Measurements from ENCODE around the gene CDHR5.

CDHR5 gene

DNA sequence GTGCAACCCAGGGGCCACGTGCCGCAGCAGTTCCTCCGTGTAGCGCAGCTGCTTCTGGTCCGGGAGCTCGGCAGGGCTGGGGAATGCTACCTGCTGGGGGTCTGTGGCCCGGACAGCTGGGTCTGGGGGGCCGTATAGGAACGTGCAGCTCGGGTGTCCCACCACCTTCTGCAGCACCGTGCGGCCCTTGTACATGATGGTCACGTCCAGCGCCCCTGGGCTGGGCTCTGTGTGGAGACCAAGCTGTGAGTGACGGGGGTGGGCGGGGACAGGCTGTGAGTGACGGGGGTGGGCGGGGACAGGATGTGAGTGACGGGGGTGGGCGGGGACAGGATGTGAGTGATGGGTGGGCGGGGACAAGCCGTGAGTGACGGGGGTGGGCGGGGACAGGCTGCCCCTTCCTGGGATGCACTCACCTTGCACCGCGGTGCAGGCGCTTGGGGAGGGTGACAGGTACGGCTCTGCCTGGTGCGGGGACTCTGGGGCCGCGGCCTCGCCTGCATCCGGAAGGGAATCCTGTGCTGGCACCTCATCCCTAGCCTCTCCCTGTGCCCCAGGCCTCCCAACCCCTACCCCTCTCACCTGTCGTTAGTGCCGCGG is 11.3 kb downstream of the CDHR5 start:
- H3K4me3 ChIP-seq (ENCODE audit: low read depth, low read length), result no peak overlapping the region

DNA sequence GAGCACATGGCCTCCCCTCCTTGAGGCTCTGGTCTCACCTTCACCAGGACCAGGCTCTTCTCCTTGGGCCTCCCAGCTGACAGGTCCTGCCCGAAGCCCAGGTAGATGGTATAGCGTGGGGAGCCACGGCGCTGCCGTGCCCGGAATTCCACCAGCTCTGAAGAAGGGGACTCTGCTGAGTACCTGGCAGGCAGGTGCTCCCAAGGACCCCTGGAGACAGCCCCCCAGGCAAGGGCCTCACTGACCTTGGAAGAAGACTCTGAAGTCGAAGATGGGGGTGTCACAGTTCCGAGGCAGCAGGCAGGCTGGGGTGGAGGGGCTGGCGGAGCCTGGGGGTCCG is 11.8 kb downstream of the CDHR5 start:
- DNase-seq (ENCODE audit: low read depth), result no peak
- no peak overlapping the region for H3K4me3 ChIP-seq (ENCODE audit: low read depth, low read length)

More for the DNA sequence above, 11.3 kb downstream of the CDHR5 start:
- no peak for DNase-seq (ENCODE audit: low read depth)

DNA sequence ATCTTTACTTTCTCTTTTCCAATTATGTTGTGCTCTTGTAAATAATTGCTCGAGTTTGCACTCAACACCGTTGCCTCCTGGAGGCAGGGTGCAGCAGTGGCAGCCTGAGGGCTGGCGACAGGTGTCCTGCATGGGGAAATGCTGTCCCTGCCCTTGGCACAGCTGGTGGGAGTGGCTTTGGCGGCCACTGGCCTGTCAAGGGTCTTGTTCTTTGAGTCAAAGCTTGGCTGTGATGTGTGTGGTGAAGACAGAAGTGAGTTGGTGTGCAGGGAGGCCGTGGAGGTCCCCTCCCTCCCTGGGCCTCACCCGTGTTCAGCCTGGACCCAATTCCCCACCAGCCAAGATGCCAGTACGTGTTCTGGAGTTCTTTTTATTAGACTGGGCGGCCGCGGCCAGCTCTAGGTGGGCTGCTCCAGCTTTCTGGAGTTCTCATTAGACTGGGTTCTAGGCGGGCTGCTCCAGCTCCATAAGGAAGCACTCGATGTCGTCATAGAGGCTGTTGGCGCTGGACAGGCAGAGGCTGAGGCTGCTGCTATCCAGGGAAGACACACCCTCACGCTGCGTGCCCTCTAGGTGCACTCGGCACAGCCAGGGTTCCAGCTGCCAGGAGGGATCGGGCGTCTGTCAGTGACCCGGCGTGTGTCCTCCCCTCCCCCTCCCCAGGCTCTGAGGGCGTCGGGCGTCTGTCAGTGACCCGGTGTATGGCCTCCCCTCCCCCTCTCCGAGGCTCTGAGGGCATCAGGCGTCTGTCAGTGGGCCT is 12.4 kb downstream of the CDHR5 start:
- H3K4me3 ChIP-seq (ENCODE audit: low read depth, low read length), result no peak overlapping the region
- DNase-seq (ENCODE audit: low read depth), result no peak

DNA sequence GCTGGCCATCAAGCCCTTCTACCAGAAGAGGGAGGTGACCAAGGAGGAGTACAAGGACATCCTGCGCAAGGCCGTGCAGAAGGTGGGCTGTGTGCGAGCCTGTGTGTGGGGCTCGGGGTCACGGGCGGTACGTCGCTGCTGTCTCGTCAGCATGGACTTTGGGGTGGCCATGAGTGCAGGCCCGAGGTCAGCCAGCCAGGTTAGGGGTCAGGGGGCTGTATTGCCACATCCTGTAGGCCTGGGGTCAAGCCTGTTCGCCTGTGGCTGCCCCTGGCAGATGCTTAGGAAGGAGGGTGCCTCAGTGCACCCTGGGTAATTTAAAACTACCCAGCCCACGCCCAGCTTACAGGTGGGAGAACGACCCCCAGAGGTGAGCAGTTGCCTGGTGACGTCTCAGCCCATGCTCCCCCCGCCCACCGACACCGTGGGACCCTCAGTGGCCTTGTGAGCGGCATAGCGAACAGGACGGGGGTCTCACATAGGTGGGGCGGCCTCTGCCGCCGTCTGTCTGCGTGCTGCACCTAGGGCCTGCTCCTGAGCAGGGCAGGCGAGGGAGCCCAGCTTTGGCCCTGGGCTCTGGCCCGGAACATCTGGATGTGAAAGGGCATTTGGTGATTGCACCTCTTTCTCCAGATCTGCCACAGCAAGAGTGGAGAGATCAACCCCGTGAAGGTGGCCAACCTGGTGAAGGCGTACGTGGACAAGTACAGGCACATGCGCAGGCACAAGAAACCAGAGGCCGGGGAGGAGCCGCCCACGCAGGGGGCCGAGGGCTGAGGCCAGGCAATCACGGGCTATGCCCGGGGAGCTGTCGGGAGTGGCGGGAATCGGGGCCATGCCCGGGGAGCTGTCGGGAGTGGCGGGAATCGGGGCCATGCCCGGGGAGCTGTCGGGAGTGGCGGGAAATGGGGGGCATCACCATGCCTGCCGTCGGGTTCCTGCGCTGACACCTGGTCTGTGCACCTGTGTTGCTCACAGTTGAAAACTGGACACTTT is 13.5 kb downstream of the CDHR5 start:
- no peak for DNase-seq (ENCODE audit: low read depth)
- no peak overlapping the region for H3K4me3 ChIP-seq (ENCODE audit: low read depth, low read length)

DNA sequence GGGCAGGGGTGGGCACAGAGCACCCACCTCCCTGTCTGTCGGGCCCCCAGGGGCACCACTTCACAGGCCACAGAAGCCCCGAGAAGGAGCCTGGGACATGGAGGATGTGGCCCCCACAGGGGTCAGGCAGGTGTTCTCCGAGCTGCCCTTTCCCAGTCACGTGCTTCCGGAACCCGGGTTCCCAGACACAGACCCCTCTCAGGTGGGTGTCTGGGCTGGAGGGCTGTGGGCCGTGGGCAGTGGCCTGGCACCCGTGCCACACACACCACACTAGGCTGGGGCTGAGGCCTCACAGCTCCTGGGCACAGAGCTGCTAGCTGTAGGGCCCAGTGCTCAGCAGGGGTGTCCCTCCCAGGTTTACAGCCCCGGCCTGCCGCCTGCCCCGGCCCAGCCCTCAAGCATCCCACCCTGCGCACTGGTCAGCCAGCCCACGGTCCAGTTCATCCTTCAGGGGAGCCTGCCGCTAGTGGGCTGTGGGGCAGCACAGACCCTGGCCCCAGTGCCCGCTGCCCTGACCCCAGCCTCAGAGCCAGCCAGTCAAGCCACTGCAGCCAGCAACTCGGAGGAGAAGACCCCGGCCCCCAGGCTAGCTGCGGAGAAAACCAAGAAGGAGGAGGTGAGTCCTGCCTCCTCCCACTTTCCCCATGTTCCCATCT is 14.5 kb downstream of the CDHR5 start:
- H3K4me3 ChIP-seq (ENCODE audit: low read depth, low read length), result no peak overlapping the region
- no peak for DNase-seq (ENCODE audit: low read depth)

DNA sequence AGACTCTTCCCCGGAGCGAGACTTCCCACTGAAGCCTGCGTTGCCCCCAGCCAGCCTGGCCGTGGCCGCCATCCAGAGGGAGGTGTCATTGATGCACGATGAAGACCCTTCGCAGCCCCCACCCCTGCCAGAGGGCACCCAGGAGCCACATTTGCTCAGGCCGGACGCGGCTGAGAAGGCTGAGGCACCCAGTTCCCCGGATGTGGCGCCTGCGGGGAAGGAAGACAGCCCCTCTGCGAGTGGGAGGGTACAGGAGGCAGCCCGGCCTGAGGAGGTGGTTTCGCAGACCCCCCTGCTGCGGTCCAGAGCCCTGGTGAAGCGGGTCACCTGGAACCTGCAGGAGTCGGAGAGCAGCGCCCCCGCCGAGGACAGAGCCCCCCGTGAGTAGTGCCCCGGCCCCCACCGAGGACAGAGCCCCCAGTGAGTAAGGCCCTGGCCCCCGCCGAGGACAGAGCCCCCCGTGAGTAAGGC is 15.4 kb downstream of the CDHR5 start:
- H3K4me3 ChIP-seq (ENCODE audit: low read depth, low read length), result no peak overlapping the region
- DNase-seq (ENCODE audit: low read depth), result no peak

DNA sequence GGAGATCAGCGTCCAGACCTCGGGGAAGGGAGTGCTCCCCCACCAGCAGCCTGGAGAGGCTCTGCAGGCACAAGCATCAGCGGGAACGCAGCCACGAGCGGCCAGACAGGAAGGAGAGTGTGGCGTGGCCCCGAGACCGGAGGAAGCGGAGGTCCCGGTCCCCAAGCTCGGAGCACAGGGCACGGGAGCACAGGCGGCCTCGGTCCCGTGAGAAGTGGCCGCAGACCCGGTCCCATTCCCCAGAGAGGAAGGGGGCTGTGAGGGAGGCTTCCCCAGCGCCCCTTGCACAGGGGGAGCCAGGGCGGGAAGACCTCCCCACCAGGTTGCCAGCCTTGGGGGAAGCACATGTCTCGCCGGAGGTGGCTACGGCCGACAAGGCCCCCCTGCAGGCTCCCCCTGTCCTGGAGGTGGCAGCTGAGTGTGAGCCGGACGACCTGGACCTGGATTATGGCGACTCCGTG is 15.9 kb downstream of the CDHR5 start:
- H3K4me3 ChIP-seq (ENCODE audit: low read depth, low read length), result no peak overlapping the region
- DNase-seq (ENCODE audit: low read depth), result no peak

DNA sequence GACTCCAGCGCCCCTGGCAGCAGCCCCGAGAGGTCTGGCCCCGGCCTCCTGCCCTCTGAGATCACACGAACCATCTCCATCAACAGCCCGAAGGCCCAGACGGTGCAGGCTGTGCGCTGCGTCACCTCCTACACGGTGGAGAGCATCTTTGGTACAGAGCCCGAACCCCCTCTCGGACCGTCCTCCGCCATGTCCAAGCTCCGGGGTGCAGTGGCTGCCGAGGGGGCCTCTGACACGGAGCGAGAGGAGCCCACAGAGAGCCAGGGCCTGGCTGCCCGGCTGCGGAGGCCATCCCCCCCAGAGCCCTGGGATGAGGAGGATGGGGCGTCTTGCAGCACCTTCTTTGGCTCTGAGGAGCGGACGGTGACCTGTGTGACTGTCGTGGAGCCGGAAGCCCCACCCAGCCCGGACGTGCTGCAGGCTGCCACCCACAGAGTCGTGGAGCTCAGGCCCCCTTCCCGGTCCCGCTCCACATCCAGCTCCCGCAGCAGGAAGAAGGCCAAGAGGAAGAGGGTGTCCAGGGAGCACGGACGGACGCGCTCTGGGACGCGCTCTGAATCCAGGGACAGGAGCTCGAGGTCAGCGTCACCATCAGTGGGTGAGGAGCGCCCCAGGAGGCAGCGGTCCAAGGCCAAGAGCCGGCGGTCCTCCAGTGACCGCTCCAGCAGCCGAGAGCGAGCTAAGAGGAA is 16.6 kb downstream of the CDHR5 start:
- no peak for DNase-seq (ENCODE audit: low read depth)
- no peak overlapping the region for H3K4me3 ChIP-seq (ENCODE audit: low read depth, low read length)

DNA sequence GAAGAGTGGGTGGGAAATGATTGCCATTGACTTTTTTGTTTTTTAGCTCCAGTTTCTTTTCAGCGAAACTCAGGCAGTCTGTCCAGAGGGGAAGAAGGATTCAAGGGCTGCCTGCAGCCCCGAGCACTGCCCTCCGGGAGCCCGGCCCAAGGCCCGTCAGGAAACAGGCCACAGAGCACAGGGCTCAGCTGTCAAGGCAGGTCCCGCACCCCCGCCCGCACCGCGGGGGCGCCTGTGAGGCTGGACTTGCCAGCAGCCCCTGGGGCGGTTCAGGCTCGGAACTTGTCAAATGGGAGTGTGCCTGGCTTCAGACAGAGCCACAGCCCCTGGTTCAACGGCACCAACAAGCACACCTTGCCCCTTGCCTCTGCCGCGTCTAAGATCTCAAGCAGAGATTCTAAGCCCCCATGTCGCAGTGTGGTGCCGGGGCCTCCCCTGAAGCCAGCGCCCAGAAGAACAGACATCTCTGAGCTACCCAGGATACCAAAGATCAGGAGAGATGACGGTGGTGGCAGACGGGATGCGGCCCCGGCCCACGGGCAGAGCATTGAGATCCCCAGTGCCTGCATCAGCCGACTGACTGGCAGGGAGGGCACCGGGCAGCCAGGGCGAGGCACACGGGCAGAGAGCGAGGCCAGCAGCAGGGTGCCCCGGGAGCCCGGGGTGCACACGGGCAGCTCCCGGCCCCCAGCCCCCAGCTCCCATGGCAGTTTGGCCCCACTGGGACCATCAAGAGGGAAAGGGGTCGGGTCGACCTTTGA is 17.6 kb downstream of the CDHR5 start:
- no peak for DNase-seq (ENCODE audit: low read depth)
- no peak overlapping the region for H3K4me3 ChIP-seq (ENCODE audit: low read depth, low read length)

DNA sequence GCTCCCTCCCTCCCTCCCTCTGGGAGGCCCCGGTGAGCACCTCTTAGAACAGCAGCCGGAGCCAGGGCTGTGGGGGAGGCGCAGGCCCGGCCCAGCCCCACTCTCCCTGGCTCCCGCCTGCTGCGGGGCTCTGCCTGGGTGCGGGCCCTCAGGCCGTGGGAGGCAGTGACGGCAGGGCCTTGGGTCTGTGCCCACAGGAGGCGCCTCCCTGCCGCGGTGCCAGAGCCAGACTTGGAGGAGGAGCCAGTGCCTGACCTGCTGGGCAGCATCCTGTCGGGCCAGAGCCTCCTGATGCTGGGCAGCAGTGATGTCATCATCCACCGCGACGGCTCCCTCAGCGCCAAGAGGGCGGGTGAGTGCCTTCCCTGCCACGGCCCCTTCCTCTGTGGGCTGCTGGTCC is 18.5 kb downstream of the CDHR5 start:
- no peak for DNase-seq (ENCODE audit: low read depth)
- H3K4me3 ChIP-seq (ENCODE audit: low read depth, low read length), result no peak overlapping the region

DNA sequence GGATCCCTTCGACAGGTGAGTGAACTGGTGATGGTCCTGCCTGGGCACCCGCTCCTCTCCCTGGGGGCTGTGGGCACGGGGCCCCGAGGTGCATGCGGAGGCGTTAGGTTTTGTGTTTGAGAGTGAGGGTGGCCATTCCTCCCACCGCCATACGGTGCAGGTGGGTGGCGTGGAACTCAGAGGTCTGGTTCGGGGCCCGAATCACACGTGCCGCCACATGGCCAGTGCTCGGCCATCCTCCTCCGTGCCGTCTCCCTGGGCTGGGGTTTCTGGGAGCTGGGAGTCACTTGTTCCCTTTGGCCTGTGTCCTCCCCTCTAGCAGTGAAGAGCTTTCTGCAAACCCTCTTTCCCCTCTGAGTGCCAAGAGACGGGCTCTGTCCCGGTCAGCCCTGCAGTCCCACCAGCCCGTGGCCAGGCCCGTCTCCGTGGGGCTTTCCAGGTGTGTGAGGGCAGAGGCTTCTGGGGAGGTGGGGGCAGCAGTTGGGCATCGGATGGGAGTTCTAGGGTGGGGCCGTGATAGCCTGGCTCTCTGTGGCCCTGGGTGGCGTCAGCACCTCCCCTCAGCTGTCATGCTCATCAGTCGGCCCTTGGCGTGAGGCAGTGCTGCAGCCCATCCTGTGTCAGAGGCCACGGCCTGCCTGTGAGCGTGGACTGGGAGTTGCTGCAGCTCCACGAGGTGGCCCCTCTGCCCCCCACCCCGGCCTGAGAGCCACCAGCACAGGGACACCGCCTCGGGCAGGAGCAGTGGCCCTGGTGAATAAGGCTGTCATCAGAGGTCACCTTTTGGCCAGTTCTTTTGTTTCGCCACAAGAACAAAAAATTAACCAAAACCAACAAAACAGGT is 19.2 kb downstream of the CDHR5 start:
- H3K4me3 ChIP-seq (ENCODE audit: low read depth, low read length), result no peak overlapping the region
- no peak for DNase-seq (ENCODE audit: low read depth)

DNA sequence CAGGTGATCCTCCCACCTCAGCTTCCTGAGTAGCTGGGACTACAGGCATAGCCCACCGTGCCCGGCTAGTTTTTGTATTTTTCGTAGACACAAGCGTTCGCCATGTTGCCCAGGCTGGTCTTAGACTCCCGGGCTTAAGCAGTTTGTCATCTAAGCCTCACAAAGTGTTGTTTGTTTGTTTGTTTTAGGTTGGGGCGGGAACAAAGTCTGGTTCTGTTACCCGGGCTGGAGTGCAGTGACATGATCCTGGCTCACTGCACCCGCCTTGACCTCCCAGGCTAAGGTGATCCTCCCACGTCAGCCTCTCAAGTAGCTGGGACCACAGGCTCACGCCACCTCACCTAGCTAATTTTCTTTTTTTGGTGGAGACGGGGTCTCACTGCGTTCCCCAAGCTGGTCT is 21.6 kb downstream of the CDHR5 start:
- no peak overlapping the region for H3K4me3 ChIP-seq (ENCODE audit: low read depth, low read length)

DNA sequence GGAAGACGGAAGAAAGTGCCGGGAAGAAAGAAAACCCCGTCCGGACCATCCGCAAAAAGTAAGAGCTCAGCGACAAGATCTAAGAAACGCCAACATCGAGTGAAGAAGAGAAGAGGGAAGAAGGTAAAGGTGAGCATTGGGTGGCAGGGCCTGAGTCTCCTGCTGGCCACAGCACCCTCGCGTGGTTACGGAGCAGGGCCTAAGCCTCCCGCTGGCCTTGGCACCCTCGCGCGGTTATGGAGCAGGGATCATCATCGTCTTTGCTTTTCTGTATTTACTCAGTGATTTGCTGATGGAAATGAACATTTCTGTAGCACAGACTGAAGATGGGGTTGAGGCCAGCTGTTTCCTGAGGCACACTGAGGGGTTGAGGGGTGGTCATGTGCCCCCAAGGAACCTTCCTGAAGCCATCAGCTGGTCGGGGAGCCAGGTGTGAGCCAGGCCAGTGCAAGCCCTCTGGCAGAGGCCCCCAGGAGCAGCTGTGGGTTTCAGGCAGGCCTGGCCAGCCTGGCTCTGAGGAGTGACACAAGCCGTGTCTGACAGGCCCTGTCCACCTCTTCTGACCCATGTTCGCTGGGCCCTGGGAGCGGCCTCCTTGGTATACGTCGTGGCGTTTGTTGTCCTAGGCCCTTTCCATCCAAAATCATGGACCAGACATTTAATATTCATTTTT is 23.0 kb downstream of the CDHR5 start:
- no peak for DNase-seq (ENCODE audit: low read depth)
- H3K4me3 ChIP-seq (ENCODE audit: low read depth, low read length), result no peak overlapping the region

More for the DNA sequence above, 21.6 kb downstream of the CDHR5 start:
- DNase-seq (ENCODE audit: low read depth), result no peak

DNA sequence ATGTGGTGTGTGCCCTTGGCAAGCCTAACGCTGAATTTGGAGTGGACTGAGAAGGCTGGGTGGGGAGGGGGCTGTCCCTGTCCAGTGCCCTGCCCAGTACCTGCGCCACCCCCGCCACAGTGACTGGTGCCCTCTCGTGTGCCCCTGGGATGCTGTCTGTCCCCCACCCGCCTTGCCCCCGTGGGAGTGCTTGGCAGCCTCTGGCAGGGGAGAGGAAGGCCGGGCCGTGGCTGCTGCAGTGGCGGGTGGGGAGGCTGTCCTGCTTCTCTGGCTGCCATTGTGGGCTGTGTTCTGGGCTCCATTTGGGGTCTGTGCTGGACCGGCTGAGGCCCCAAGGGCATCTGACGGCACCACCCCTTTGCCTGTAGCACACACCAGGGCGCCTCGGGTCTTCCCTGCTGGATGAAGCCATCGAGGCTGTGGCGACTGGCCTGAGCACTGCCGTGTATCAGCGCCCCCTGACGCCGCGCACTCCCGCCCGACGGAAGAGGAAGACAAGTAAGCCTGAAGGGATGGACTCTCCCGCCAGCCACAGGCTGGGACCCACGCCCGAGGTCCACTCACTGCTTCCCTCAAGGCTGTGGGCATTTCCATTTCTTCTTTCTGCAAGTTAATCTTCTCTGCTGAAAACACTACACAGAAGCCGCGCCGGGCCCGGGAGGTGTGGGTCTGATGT is 26.6 kb downstream of the CDHR5 start:
- no peak for DNase-seq (ENCODE audit: low read depth)
- H3K4me3 ChIP-seq (ENCODE audit: low read depth, low read length), result no peak overlapping the region

DNA sequence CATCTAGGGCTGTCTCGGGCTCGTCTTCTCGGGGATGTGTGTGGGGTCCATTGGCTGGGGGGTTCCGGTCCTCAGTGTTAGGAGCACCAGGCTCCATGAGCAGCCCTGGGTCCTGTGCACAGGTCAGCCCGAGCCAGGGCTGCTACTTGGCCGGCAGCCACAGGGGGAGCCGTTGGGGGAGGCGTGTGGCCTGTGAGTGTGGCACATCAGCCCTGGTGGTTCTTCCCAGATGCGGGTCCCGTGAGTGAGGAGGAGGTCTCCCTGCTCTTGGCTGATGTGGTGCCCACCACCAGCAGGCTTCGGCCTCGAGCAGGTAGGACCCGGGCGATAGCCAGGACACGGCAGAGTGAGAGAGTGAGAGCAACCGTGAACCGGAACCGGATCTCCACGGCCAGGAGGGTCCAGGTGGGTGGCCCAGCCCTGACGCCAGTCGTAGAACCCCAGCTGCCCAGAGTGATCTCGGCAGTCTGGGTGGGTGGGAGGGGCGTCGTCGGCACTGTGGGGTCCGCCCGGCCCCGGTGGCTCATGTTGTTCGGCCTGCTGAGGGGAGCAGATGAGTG is 27.5 kb downstream of the CDHR5 start:
- H3K4me3 ChIP-seq (ENCODE audit: low read depth, low read length), result no peak overlapping the region
- no peak for DNase-seq (ENCODE audit: low read depth)

DNA sequence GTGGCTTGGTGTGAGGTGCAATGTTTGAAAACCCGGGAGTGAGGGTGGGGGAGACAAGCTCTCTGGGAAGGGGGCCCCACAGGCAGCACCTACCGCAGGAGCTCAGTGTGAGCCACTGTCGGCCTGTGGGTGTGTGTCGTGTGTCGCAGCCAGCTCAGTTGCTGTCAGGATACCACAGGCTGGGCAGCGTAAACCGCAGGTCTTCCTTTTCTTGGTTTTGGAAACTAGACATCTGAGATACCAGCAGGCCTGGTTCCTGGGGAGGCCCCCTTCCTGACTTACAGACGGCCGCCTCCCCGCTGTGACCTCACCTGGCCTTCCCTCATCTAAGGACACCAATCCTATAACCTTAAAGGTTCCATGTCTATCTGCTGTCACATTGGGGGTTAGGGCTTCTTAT is 28.4 kb downstream of the CDHR5 start:
- H3K4me3 ChIP-seq (ENCODE audit: low read depth, low read length), result no peak overlapping the region
- DNase-seq (ENCODE audit: low read depth), result no peak

Measured in skeletal muscle cell (primary cell).